ENCODE results near the gene MAIP1. TPM values are rescaled to one million over a fixed set of nuclear protein-coding genes. Genes with fewer than 3 reads are reported as not detected.

MAIP1 gene
- total and polyA plus RNA-seq, 9 of the 15 experiments (the other 6 are each of a cell fraction or from before 2014, with no cell fraction given): 3.6 to 30.0 (median 24.5) TPM

DNA sequence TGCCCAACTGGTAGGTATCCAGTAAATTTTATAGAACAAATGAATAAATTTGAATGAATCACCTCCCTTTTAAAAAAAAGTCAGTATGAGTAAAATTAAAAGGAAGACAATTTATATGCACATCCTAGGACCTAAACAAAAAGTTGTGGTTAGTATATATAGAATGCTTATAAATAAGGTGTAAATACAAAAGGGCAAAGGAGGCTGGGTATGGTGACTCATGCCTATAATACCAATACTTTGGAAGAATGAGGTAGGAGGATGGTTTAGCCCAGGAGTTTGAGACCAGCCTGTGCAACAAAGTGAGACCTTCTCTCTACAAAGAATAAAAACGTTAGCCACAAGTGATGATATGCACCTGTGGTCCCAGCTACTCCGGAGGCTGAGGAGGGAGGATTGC is 31.5 kb upstream of the MAIP1 start (continued):
- no peak for TF ChIP-seq ZNF175 (CRISPR knock-in tag; IDR thresholded peaks at IDR 0.05; ENCODE audit: low read depth)

DNA sequence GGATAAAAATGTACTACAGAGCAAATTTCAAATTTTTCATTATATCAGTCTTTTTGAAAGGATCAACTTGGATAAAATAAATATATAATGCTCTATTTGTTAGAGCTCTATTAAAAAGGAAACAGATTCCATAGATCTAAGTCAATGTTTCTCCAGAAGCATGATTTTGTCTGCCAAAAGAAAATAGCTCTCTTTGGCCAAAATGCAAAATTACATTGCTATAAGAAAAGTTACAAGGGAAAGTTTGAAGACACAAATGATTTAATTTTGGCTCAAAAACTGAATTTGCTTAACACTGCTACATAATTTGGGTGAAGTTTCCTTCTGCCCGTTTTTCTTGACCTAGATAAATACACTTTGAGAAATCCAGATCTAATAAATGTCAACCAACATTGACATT is 28.6 kb upstream of the MAIP1 start:
- H2AFZ ChIP-seq (ENCODE audit: low read depth, low read length): no peak overlapping the region
- WGBS (ENCODE audit: insufficient coverage, low coverage, missing lambda C conversion rate): 82% methylated on average over 1 of the region's 1 CpG
- peaks cover 44% of the 10 kb centered on the region for H3K79me2 ChIP-seq (ENCODE audit: control insufficient read depth, insufficient read depth, low read length)
- FAIRE-seq: no peak
- H3K36me3 ChIP-seq (ENCODE audit: control insufficient read depth, insufficient read depth, low read length): peaks cover 67% of the 10 kb centered on the region
- ChIA-PET POLR2A (interaction anchor here (0.6 kb wide), 1 partner anchor 27 kb away, joined by 3 read pairs; no protein-coding TSS in a partner anchor), CTCF (ENCODE audit: low intra/inter-chr PET ratio) (no interaction called here)
- no peaks in the 10 kb centered on the region for H3K27me3 ChIP-seq (ENCODE audit: control insufficient read depth in 2 of 2, insufficient read depth in 2 of 2, low read length in 2 of 2)
- intact Hi-C loops (cut with micrococcal nuclease) (no loop called here), in situ Hi-C loops (cut with MboI) (no loop called here)
- H3K4me1 ChIP-seq (replicated peaks in 1 of 2; ENCODE audit: control insufficient read depth in 2 of 2, insufficient read depth in 2 of 2, low read length in 2 of 2): no peaks in the 10 kb centered on the region; a peak in 1 of 5 replicates
- no peak for DNase-seq (ENCODE audit: extremely low read depth in 1 of 4, low spot score in 3 of 4)
- ATAC-seq: no peak
- H3K9ac ChIP-seq (ENCODE audit: insufficient read depth in 1 of 2, low read depth in 2 of 2, low read length in 2 of 2): no peak overlapping the region
- no peaks in the 10 kb centered on the region for H4K20me1 ChIP-seq (replicated peaks; ENCODE audit: control insufficient read depth, insufficient read depth, low read length)
- H3K27ac ChIP-seq (ENCODE audit: extremely low read depth, low read depth, low read length): no peak overlapping the region
- no peaks in the 10 kb centered on the region for H3K9me1 ChIP-seq (ENCODE audit: control insufficient read depth, insufficient read depth, low read length)
- H3K4me3 ChIP-seq: no peak overlapping the region
- H3K4me2 ChIP-seq (ENCODE audit: insufficient read depth, low read length): no peak overlapping the region
- no TSS peak for BruUV-seq (replicated peaks)
- no peaks in the 10 kb centered on the region for H3K9me3 ChIP-seq (replicated peaks; ENCODE audit: control insufficient read depth, insufficient read depth, low read depth, low read length)
- TF ChIP-seq ZNF274 (IDR thresholded peaks at IDR 0.05; ENCODE audit: borderline replicate concordance, low read depth, low read length) (no peak), HLTF (IDR thresholded peaks at IDR 0.05) (no peak), HDAC6 (IDR thresholded peaks at IDR 0.05; ENCODE audit: low read depth, low read length) (no peak), NFE2L1 (tag; IDR thresholded peaks at IDR 0.05; ENCODE audit: borderline replicate concordance, low read depth) (no peak), NR2C1 (IDR thresholded peaks at IDR 0.05) (no peak), NR2C1 (tag; IDR thresholded peaks at IDR 0.05) (no peak), FOXM1 (IDR thresholded peaks at IDR 0.05; ENCODE audit: low read depth) (no peak), FOXM1 (CRISPR knock-in tag; IDR thresholded peaks at IDR 0.05; ENCODE audit: low read depth) (no peak), ZKSCAN1 (IDR thresholded peaks at IDR 0.05; ENCODE audit: low read depth, low read length) (no peak), ZNF778 (CRISPR knock-in tag; IDR thresholded peaks at IDR 0.05) (no peak)
- TF ChIP-seq, protein P1, sequence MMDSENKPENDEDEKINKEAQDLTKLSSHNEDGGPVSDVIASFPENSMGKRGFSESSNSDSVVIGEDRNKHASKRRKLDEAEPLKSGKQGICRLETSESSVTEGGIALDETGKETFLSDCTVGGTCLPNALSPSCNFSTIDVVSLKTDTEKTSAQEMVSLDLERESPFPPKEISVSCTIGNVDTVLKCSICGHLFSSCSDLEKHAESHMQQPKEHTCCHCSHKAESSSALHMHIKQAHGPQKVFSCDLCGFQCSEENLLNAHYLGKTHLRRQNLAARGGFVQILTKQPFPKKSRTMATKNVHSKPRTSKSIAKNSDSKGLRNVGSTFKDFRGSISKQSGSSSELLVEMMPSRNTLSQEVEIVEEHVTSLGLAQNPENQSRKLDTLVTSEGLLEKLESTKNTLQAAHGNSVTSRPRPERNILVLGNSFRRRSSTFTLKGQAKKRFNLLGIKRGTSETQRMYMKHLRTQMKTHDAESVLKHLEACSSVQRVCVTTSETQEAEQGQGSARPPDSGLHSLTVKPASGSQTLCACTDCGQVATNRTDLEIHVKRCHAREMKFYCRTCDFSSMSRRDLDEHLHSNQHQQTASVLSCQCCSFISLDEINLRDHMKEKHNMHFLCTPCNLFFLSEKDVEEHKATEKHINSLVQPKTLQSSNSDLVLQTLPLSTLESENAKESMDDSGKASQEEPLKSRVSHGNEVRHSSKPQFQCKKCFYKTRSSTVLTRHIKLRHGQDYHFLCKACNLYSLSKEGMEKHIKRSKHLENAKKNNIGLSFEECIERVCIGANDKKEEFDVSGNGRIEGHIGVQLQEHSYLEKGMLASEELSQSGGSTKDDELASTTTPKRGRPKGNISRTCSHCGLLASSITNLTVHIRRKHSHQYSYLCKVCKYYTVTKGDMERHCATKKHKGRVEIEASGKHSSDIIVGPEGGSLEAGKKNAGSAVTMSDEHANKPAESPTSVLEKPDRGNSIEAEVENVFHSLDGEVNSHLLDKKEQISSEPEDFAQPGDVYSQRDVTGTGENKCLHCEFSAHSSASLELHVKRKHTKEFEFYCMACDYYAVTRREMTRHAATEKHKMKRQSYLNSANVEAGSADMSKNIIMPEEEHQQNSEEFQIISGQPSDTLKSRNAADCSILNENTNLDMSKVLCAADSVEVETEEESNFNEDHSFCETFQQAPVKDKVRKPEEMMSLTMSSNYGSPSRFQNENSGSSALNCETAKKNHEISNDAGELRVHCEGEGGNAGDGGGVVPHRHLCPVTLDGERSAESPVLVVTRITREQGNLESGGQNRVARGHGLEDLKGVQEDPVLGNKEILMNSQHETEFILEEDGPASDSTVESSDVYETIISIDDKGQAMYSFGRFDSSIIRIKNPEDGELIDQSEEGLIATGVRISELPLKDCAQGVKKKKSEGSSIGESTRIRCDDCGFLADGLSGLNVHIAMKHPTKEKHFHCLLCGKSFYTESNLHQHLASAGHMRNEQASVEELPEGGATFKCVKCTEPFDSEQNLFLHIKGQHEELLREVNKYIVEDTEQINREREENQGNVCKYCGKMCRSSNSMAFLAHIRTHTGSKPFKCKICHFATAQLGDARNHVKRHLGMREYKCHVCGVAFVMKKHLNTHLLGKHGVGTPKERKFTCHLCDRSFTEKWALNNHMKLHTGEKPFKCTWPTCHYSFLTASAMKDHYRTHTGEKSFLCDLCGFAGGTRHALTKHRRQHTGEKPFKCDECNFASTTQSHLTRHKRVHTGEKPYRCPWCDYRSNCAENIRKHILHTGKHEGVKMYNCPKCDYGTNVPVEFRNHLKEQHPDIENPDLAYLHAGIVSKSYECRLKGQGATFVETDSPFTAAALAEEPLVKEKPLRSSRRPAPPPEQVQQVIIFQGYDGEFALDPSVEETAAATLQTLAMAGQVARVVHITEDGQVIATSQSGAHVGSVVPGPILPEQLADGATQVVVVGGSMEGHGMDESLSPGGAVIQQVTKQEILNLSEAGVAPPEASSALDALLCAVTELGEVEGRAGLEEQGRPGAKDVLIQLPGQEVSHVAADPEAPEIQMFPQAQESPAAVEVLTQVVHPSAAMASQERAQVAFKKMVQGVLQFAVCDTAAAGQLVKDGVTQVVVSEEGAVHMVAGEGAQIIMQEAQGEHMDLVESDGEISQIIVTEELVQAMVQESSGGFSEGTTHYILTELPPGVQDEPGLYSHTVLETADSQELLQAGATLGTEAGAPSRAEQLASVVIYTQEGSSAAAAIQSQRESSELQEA (IDR thresholded peaks at IDR 0.05; ENCODE audit: low read depth): no peak
- TF ChIP-seq, protein P2, sequence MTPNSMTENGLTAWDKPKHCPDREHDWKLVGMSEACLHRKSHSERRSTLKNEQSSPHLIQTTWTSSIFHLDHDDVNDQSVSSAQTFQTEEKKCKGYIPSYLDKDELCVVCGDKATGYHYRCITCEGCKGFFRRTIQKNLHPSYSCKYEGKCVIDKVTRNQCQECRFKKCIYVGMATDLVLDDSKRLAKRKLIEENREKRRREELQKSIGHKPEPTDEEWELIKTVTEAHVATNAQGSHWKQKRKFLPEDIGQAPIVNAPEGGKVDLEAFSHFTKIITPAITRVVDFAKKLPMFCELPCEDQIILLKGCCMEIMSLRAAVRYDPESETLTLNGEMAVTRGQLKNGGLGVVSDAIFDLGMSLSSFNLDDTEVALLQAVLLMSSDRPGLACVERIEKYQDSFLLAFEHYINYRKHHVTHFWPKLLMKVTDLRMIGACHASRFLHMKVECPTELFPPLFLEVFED (CRISPR knock-in tag; conservative IDR thresholded peaks at IDR 0.05): no peak

Measured in K562 (cell line).